ENCODE results near the gene CTNNBL1.

DNA sequence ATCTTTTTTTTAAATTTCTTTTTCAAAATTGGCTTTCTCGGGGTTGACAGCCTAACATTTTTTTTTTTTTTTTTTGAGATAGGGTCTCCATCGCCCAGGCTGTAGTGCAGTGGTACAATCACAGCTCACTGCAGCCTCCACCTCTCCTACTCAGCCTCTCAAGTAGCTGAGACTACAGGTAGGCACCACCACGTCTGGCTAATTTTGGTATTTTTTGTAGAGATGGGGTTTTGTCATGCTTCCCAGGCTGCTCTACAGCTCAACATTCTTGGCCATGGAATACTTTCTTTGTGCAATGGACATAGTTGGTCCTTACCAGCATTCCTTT, 6.4 kb upstream of the CTNNBL1 start:
- TF ChIP-seq POLR2AphosphoS5 (IDR thresholded peaks at IDR 0.05; ENCODE audit: low read depth, low read length) (no peak), POLR2A (IDR thresholded peaks at IDR 0.05; ENCODE audit: borderline replicate concordance, extremely low read depth, insufficient read depth, insufficient read length) (no peak)
- TF ChIP-seq, protein P1, sequence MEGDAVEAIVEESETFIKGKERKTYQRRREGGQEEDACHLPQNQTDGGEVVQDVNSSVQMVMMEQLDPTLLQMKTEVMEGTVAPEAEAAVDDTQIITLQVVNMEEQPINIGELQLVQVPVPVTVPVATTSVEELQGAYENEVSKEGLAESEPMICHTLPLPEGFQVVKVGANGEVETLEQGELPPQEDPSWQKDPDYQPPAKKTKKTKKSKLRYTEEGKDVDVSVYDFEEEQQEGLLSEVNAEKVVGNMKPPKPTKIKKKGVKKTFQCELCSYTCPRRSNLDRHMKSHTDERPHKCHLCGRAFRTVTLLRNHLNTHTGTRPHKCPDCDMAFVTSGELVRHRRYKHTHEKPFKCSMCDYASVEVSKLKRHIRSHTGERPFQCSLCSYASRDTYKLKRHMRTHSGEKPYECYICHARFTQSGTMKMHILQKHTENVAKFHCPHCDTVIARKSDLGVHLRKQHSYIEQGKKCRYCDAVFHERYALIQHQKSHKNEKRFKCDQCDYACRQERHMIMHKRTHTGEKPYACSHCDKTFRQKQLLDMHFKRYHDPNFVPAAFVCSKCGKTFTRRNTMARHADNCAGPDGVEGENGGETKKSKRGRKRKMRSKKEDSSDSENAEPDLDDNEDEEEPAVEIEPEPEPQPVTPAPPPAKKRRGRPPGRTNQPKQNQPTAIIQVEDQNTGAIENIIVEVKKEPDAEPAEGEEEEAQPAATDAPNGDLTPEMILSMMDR (IDR thresholded peaks at IDR 0.05 in 2 of 3, conservative IDR thresholded peaks at IDR 0.05 in 1 of 3; ENCODE audit: borderline replicate concordance in 1 of 3, insufficient read depth in 1 of 3, low read depth in 2 of 3, low read length in 2 of 3), result no peak

Data from HCT116 (cell line).